Endothelial cell of umbilical vein (primary cell): ENCODE results near the gene VAV2. TPM values are rescaled to one million over a fixed set of nuclear protein-coding genes. Genes with fewer than 3 reads are reported as not detected.

Source experiments
- BruUV-seq: library from RNA; stranded (reverse); fragments of 400-500 nt; replicated peaks from 2 replicates; lab custom pipeline; 2021; lab: Mats Ljungman, UMichigan
- CTCF ChIA-PET: fragments of 300-600, 350-600 bp; sonication (Branson Sonifier 250); formaldehyde crosslinking; loops from one replicate; lab custom pipeline; 2021; ENCODE audit warnings: antibody characterized with exemption, inconsistent platforms; lab: Charles Lee
- POLR2A ChIA-PET: fragments of 300-600, 350-600 bp; sonication (Branson Sonifier 250); formaldehyde crosslinking; loops from one replicate; lab custom pipeline; 2021; ENCODE audit warnings: antibody characterized with exemption, inconsistent platforms; lab: Charles Lee
- DNase-seq: peaks from one replicate; pipeline ENCODE4 v3.0.0-alpha.2; 2011; ENCODE audit warnings: low read depth, low spot score
- FAIRE-seq: peaks from 2 replicates; lab custom pipeline; 2011; peaks lifted over from hg19 to GRCh38; lab: Jason Lieb, UNC
- H2AFZ ChIP-seq: 2 replicates; pipeline ENCODE4 v1.6.0; 2012; ENCODE audit warnings: low read depth, low read length, control low read depth, inconsistent platforms
- H3K27ac ChIP-seq: 2 replicates; pipeline ENCODE4 v1.5.1; 2011; ENCODE audit warnings: low read depth, mild to moderate bottlenecking, control low read depth, low read length, moderate library complexity; ENCODE audit not compliant: insufficient read depth
- H3K27me3 ChIP-seq, 2 experiments: 2 replicates each; pipeline versions ENCODE4 v1.6.0 to v1.6.1; 2011; ENCODE audit warnings: low read length in 2 of 2, mixed read lengths in 1 of 2; ENCODE audit not compliant: control insufficient read depth in 2 of 2, insufficient read depth in 2 of 2
- H3K36me3 ChIP-seq, 2 experiments: 2 replicates in 1 of 2; 3 replicates in 1 of 2; pipeline ENCODE4 v1.5.1; 2011; ENCODE audit warnings: low read length in 2 of 2, mild to moderate bottlenecking in 1 of 2, moderate library complexity in 1 of 2; ENCODE audit not compliant: control insufficient read depth in 2 of 2, insufficient read depth in 2 of 2; ENCODE audit errors: extremely low read depth in 1 of 2
- H3K4me1 ChIP-seq: 3 replicates; pipeline ENCODE4 v1.5.1; 2011; ENCODE audit warnings: mild to moderate bottlenecking, low read length; ENCODE audit not compliant: control insufficient read depth, insufficient read depth; ENCODE audit errors: extremely low read depth
- H3K4me2 ChIP-seq: 2 replicates; pipeline ENCODE4 v1.6.1; 2011; ENCODE audit warnings: low read length, control low read depth, mixed read lengths; ENCODE audit not compliant: insufficient read depth
- H3K4me3 ChIP-seq, 3 experiments: fragments of 200-600 bp in 1 of 3; sonication (generic), shearing (Covaris generic) in 1 of 3; replicated peaks in 1 of 3; 2 replicates each; pipeline ENCODE4 v1.5.1; 2011 to 2016; ENCODE audit warnings: control low read depth in 3 of 3, low read length in 3 of 3, mild to moderate bottlenecking in 2 of 3, inconsistent platforms in 1 of 3, low read depth in 1 of 3, moderate library complexity in 1 of 3; ENCODE audit not compliant: insufficient read depth in 1 of 3
- H3K79me2 ChIP-seq: 2 replicates; pipeline ENCODE4 v1.6.0; 2012; ENCODE audit warnings: low read length, inconsistent platforms; ENCODE audit not compliant: control insufficient read depth, insufficient read depth
- H3K9ac ChIP-seq: replicated peaks from 2 replicates; pipeline ENCODE3; 2011; ENCODE audit warnings: low read length, control low read depth; ENCODE audit not compliant: insufficient read depth; ENCODE audit errors: extremely low read depth
- H3K9me1 ChIP-seq: replicated peaks from 3 replicates; pipeline ENCODE4 v1.6.0; 2011; ENCODE audit warnings: mild to moderate bottlenecking, low read length; ENCODE audit not compliant: control insufficient read depth, insufficient read depth; ENCODE audit errors: extremely low read depth
- H3K9me3 ChIP-seq: replicated peaks from 2 replicates; pipeline ENCODE4 v1.5.1; 2012; ENCODE audit warnings: low read length, inconsistent platforms; ENCODE audit not compliant: control insufficient read depth, insufficient read depth
- H4K20me1 ChIP-seq: replicated peaks from 2 replicates; pipeline ENCODE3; 2011; ENCODE audit warnings: mild to moderate bottlenecking, low read length; ENCODE audit not compliant: control insufficient read depth, insufficient read depth; ENCODE audit errors: extremely low read depth
- EZH2 ChIP-seq: IDR thresholded peaks from 2 replicates; pipeline ENCODE4 v1.6.1; 2012; ENCODE audit warnings: borderline replicate concordance, low read depth, mild to moderate bottlenecking, moderate library complexity, low read length, inconsistent platforms; ENCODE audit not compliant: severe bottlenecking
- GATA2 ChIP-seq: IDR thresholded peaks from 2 replicates; pipeline ENCODE4 v1.7.0; 2011; ENCODE audit warnings: low read depth, mild to moderate bottlenecking, moderate library complexity, mixed read lengths, low read length; ENCODE audit not compliant: insufficient read length, insufficient read depth
- MAX ChIP-seq: IDR thresholded peaks from 2 replicates; pipeline ENCODE4 v1.6.1; 2011; ENCODE audit not compliant: insufficient read depth, insufficient read length
- MYC ChIP-seq: IDR thresholded peaks from one replicate; pipeline ENCODE4 v1.6.1; 2011; ENCODE audit warnings: mild to moderate bottlenecking, low read depth, low read length
- POLR2A ChIP-seq: IDR thresholded peaks from 2 replicates; pipeline ENCODE4 v1.6.1; 2012; ENCODE audit warnings: low read depth, mild to moderate bottlenecking, control low read depth, low read length
- dilution Hi-C: fragments of 300-500 bp; cut with MboI; formaldehyde crosslinking; loops from one replicate; pipeline ENCODE4 v1.15.0; 2019; ENCODE audit warnings: low sequenced_read_pairs; ENCODE audit not compliant: extremely low pct_ligation_motif_present
- intact Hi-C: fragments of 100-400 bp; cut with micrococcal nuclease; formaldehyde crosslinking; loops from one replicate; pipeline ENCODE4 v1.10.0; 2022
- polyA plus RNA-seq, 4 experiments: library from polyadenylated mRNA; depleted of rRNA in 3 of 4; stranded (reverse) in 3 of 4; unstranded in 1 of 4; fragments of >200 nt; gene quantifications; 2 replicates each; pipeline versions ENCODE4 v1.2.1 to v1.2.3, GENCODE V29; 2011 to 2012; ENCODE audit warnings: missing spikeins in 1 of 4
- total RNA-seq: library from RNA; stranded (reverse); gene quantifications from 2 replicates; pipeline ENCODE4 v1.2.3, GENCODE V29; 2021

The VAV2 gene
- total and polyA plus RNA-seq, 2 donors (not counting 3 experiments of a cell fraction or from before 2014, with no cell fraction given) = 10.6 to 30.6 TPM

- Histone ChIP-seq H3K4me1 (peaks cover 2% of the 10 kb centered on the region), H3K27ac (no peak overlapping the region), H3K4me2 (no peak overlapping the region), H3K4me3 (no peak overlapping the region), H2AFZ (no peak overlapping the region), H3K9ac (no peak overlapping the region), H3K9me1 (no peaks in the 10 kb centered on the region), H3K79me2 (no peaks in the 10 kb centered on the region), H3K27me3 (no peaks in the 10 kb centered on the region), H3K36me3 (no peaks in the 10 kb centered on the region), H4K20me1 (no peaks in the 10 kb centered on the region), H3K9me3 (no peaks in the 10 kb centered on the region)
- intact Hi-C loops = no loop called here
- BruUV-seq = no TSS peak
- TF ChIP-seq POLR2A (no peak), EZH2 (no peak), MYC (no peak), GATA2 (no peak), MAX (no peak)
- DNase-seq (no peak), FAIRE-seq (no peak)
- ChIA-PET POLR2A (interaction anchor here (0.6 kb wide), 1 partner anchor 325 kb away, joined by 3 read pairs; no protein-coding TSS in a partner anchor), CTCF (interaction anchor here (3.1 kb wide), 1 partner anchor 8 kb away, joined by 12 read pairs; no protein-coding TSS in a partner anchor)
- dilution Hi-C loops = no loop called here
These were observed 257.3 kb downstream of the VAV2 start for GRCh38 chr9:133734590-133735414.
